Measurements from ENCODE around the gene PPP6R2. TPM values are rescaled to one million over a fixed set of nuclear protein-coding genes. Genes with fewer than 3 reads are reported as not detected.

PPP6R2 gene
- polyA plus RNA-seq, 6 donors from 2014 or later: 11.9 to 28.1 (median 16.2) TPM

DNA sequence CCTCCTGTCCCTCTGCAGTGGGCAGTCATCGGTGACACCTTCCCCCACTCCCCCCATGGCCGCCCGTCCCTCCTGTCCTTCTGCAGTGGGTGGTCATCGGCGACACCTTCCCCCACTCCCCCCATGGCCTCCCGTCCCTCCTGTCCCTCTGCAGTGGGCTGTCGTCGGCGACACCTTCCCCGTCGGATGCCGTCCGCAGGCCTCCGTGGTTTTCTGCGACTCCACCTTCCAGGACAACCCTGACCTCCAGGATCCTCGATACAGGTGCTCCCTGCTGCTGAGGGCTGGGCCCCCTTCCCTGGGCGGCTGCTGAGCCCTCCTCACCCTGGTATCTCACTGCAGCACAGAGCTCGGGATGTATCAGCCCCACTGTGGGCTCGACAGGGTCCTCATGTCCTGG lies 145.8 kb downstream of the PPP6R2 start:
- Mint-ChIP-seq H3K27me3 (peaks cover 0 to 14% (median 5%) of the 10 kb centered on the region in 3 donors), H3K36me3 (no peaks in the 10 kb centered on the region), H3K4me1 (peaks cover 11 to 17% (median 12%) of the 10 kb centered on the region in 3 donors), H3K9me3 (no peaks in the 10 kb centered on the region), H3K27ac (no peak overlapping the region), H3K4me3 (no peak overlapping the region)
- DNase-seq (no peak), ATAC-seq (ENCODE audit: low read depth in 2 of 2) (no peak)

DNA sequence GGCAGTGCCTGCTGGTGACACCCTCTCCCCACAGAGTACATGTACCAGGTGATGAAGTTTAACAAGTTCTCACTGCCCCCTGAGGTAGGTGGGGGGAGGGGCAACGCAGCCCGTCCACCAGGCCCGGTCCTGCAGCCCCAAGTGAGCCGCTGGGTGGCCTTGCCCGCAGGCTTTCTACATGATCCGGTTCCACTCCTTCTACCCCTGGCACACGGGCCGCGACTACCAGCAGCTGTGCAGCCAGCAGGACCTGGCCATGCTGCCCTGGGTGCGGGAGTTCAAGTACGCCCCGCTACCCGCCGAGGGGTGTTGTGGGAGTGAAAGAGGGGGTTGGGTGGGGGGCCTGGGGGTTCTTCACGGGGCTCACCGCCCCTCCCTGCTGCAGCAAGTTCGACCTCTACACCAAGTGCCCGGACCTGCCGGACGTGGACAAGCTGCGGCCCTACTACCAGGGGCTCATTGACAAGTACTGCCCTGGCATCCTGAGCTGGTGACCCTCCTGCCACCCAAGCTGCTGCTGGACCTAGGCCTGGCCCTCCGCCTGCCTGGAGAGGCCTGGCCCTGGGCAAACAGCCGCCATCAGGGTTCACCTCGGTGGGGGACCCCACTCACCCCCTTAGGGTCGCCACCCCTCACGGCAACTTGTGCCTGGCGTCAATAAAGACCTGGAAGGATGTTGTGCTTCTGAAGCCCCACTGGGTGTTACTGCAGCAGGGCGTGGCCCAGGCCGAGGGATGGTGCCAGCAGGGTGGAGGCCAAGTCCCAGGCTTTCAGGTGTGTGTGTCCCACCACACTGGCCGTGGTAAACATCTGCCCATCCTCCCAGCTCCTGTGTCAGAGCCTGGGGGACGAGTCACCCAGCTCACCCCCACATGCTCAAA lies 146.5 kb downstream of the PPP6R2 start:
- H3K9me3 Mint-ChIP-seq: no peaks in the 10 kb centered on the region
- no peak overlapping the region for H3K27ac Mint-ChIP-seq
- peaks cover 0 to 10% (median 5%) of the 10 kb centered on the region in 3 donors for H3K27me3 Mint-ChIP-seq
- H3K36me3 Mint-ChIP-seq: no peaks in the 10 kb centered on the region
- DNase-seq (no peak), ATAC-seq (ENCODE audit: low read depth in 2 of 2) (no peak)
- H3K4me1 Mint-ChIP-seq: peaks cover 7 to 15% (median 8%) of the 10 kb centered on the region in 3 donors
- H3K4me3 Mint-ChIP-seq: no peak overlapping the region

DNA sequence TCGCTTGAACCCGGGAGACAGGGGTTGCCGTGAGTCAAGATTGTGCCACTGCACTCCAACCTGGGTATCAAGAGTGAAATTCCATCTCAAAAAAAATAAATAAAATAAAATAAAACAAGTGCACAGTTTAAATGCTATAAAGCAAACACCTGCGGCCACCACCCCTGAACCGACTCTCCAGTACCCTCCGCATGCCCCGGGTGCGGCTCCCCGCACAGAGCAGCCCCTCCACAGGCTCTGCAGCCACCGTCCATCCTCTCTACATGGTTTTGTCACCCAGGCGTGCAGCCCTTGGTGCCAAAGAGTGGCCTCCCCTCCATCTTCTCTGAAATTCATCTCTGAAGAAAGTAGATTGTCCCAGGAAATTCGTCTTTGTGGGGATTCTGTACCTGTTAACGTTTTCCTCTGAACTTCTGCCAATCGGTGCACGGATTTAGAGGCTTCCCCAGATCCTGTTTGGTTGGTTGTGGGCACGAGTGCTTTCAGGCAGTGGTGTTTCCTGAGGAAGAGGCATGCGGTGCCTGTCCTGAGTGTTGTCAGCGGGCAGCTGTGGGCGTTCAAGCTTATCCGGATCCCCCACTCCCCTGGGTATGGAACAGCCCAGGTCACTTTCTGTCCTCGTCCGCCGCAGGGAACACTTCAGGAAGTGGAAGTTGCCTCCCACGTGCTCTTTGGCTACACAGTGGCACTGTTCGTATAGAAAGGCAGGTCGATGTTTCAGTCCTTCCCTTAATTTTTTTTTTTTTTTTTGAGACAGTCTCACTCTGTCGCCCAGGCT lies 147.6 kb downstream of the PPP6R2 start:
- H3K36me3 Mint-ChIP-seq: no peaks in the 10 kb centered on the region
- DNase-seq (no peak), ATAC-seq (ENCODE audit: low read depth in 2 of 2) (peak; percentile 18 to 32)
- no peaks in the 10 kb centered on the region for H3K9me3 Mint-ChIP-seq
- H3K4me3 Mint-ChIP-seq: peak overlapping the region in 4 of 8 donors; percentile 5 to 68 (median 49)
- H3K27ac Mint-ChIP-seq: peak overlapping the region in 3 of 6 donors; percentile 49 to 76 (median 54)
- H3K4me1 Mint-ChIP-seq: peaks cover 7 to 12% (median 8%) of the 10 kb centered on the region in 3 donors
- H3K27me3 Mint-ChIP-seq: peaks cover 0 to 5% (median 4%) of the 10 kb centered on the region in 3 donors

Other genes starting within 250 kb of the PPP6R2 start
- gene PANX2, start 172.6 kb upstream of the PPP6R2 start, polyA plus RNA-seq (ENCODE audit: low read depth in 6 of 6): under 1 TPM in 1 of 6 donors, not detected in 5; 0.08 TPM
- gene TRABD, start 157.4 kb upstream of the PPP6R2 start, polyA plus RNA-seq (ENCODE audit: low read depth in 6 of 6): 10 to 100 TPM in 5 of 6 donors, 1 to 10 TPM in 1; 9.4 to 22.6 (median 15.1) TPM
- gene SELENOO, start 142.3 kb upstream of the PPP6R2 start, polyA plus RNA-seq (ENCODE audit: low read depth in 6 of 6): 1 to 10 TPM; 2.9 to 6.8 (median 5.2) TPM
- gene TUBGCP6, start 98.3 kb upstream of the PPP6R2 start, polyA plus RNA-seq (ENCODE audit: low read depth in 6 of 6): 10 to 100 TPM; 11.6 to 23.2 (median 14.2) TPM
- gene HDAC10, start 92.1 kb upstream of the PPP6R2 start, polyA plus RNA-seq (ENCODE audit: low read depth in 6 of 6): 1 to 10 TPM; 4.6 to 8.2 (median 6.3) TPM
- gene MAPK12, start 81.6 kb upstream of the PPP6R2 start, polyA plus RNA-seq (ENCODE audit: low read depth in 6 of 6): under 1 TPM in 5 of 6 donors, not detected in 1; 0.04 to 0.19 (median 0.09) TPM
- under 1 TPM in 3 of 6 donors, not detected in 3; 0.17 to 0.21 (median 0.19) TPM for gene MAPK11, start 72.9 kb upstream of the PPP6R2 start, polyA plus RNA-seq (ENCODE audit: low read depth in 6 of 6)
- gene PLXNB2, start 35.7 kb upstream of the PPP6R2 start, polyA plus RNA-seq (ENCODE audit: low read depth in 6 of 6): 1 to 10 TPM in 2 of 6 donors, under 1 TPM in 3, not detected in 1; 0.46 to 1.1 (median 0.66) TPM
- gene DENND6B, start 16.3 kb upstream of the PPP6R2 start, polyA plus RNA-seq (ENCODE audit: low read depth in 6 of 6): under 1 TPM in 5 of 6 donors, not detected in 1; 0.05 to 0.43 (median 0.28) TPM
- 10 to 100 TPM in 4 of 6 donors, 1 to 10 TPM in 2; 6.9 to 26.6 (median 11.4) TPM for gene SBF1, start 131.7 kb downstream of the PPP6R2 start, polyA plus RNA-seq (ENCODE audit: low read depth in 6 of 6)
- under 1 TPM in 3 of 6 donors, not detected in 3; 0.08 to 0.86 (median 0.20) TPM for gene ADM2, start 138.2 kb downstream of the PPP6R2 start, polyA plus RNA-seq (ENCODE audit: low read depth in 6 of 6)
- not detected for gene MIOX, start 143.5 kb downstream of the PPP6R2 start, polyA plus RNA-seq (ENCODE audit: low read depth in 6 of 6)
- 10 to 100 TPM in 3 of 6 donors, 1 to 10 TPM in 3; 6.4 to 20.9 (median 10.1) TPM for gene LMF2, start 164.4 kb downstream of the PPP6R2 start, polyA plus RNA-seq (ENCODE audit: low read depth in 6 of 6)
- gene NCAPH2, start 164.9 kb downstream of the PPP6R2 start, polyA plus RNA-seq (ENCODE audit: low read depth in 6 of 6): 10 to 100 TPM; 33.9 to 43.3 (median 37.6) TPM
- gene SCO2, start 182.3 kb downstream of the PPP6R2 start, polyA plus RNA-seq (ENCODE audit: low read depth in 6 of 6): 10 to 100 TPM in 3 of 6 donors, 1 to 10 TPM in 3; 2.0 to 13.9 (median 8.1) TPM
- 10 to 100 TPM; 10.5 to 41.3 (median 18.0) TPM for gene TYMP, start 186.7 kb downstream of the PPP6R2 start, polyA plus RNA-seq (ENCODE audit: low read depth in 6 of 6)
- gene KLHDC7B, start 202.6 kb downstream of the PPP6R2 start, polyA plus RNA-seq (ENCODE audit: low read depth in 6 of 6): 1 to 10 TPM; 1.5 to 5.8 (median 4.4) TPM
- not detected for gene SYCE3, start 219.6 kb downstream of the PPP6R2 start, polyA plus RNA-seq (ENCODE audit: low read depth in 6 of 6)
- gene CPT1B, start 235.1 kb downstream of the PPP6R2 start, polyA plus RNA-seq (ENCODE audit: low read depth in 6 of 6): 1 to 10 TPM in 2 of 6 donors, under 1 TPM in 3, not detected in 1; 0.09 to 1.4 (median 1.00) TPM
- 10 to 100 TPM; 36.2 to 50.8 (median 42.0) TPM for gene CHKB, start 239.5 kb downstream of the PPP6R2 start, polyA plus RNA-seq (ENCODE audit: low read depth in 6 of 6)